ENCODE measurements around the gene RHPN2. TPM values are rescaled to one million over a fixed set of nuclear protein-coding genes. Genes with fewer than 3 reads are reported as not detected.

The RHPN2 gene
- total RNA-seq: 1 to 10 TPM; 1.1 to 1.6 (median 1.6) TPM

DNA sequence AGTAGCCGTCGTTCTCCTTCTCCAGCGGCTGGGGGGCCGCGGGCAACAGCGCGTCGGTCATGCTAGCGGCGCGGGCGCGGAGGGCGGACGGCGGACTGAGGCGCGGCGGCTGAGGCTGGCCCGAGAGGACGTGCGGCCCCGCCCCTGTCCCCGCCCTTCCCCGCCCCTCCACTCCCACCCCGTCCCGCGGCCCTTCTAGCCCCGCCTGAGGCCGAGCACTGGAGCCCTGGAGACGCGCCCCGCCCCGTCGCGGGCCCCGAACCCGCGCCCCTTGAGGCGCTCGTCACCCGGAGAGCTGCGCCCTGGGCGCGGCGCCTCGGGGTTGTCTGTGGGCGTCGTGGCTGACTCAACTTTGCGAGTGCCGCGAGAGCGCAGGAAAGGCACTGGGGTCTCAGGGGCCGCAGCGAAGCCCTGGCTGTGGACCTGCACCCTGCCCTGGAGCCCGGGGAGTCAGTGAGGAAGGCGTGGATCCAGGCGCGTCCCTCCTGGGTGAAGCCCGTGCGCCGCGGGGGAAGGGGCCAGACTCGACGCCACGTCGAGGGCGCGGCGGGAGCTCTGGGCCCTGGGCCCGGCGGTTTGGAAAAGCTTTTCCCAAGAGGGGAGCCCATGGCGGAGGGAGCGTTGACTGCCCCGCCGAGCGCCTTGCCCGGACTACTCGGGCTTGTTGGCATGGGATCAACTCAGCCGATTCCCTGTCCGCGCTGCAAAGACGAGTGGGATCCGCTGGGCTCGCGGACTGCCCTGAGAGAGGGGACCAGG is at the start of gene RHPN2:
Gene RHPN2 (minus strand): TSS at position 97 of the 759 bp plus-strand sequence. CDS start 36 bp downstream, at position 61.
- intact Hi-C loops (cut with DNase I): no loop called here
- TF ChIP-seq, protein P1, sequence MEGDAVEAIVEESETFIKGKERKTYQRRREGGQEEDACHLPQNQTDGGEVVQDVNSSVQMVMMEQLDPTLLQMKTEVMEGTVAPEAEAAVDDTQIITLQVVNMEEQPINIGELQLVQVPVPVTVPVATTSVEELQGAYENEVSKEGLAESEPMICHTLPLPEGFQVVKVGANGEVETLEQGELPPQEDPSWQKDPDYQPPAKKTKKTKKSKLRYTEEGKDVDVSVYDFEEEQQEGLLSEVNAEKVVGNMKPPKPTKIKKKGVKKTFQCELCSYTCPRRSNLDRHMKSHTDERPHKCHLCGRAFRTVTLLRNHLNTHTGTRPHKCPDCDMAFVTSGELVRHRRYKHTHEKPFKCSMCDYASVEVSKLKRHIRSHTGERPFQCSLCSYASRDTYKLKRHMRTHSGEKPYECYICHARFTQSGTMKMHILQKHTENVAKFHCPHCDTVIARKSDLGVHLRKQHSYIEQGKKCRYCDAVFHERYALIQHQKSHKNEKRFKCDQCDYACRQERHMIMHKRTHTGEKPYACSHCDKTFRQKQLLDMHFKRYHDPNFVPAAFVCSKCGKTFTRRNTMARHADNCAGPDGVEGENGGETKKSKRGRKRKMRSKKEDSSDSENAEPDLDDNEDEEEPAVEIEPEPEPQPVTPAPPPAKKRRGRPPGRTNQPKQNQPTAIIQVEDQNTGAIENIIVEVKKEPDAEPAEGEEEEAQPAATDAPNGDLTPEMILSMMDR (IDR thresholded peaks at IDR 0.05): no peak
- no peak for TF ChIP-seq POLR2A (IDR thresholded peaks at IDR 0.05)
- peaks cover 14 to 27% (median 17%) of the 10 kb centered on the region in 3 donors for H3K4me1 ChIP-seq
- peaks cover 0 to 48% (median 5%) of the 10 kb centered on the region in 4 donors for H3K27me3 ChIP-seq
- no peaks in the 10 kb centered on the region for H3K36me3 ChIP-seq
- peak within 1 kb of the TSS in 3 of 4 donors; percentile 29 to 58 (median 35) for H3K27ac ChIP-seq
- H3K9me3 ChIP-seq: no peaks in the 10 kb centered on the region
- DNase-seq: no peak
- WGBS, 2 donors: 7% methylated on average over 15 of the region's 86 CpGs; no CpG with 5 or more reads in 1 of the 2 donors
- H3K4me3 ChIP-seq: peak within 1 kb of the TSS; percentile 49 to 83 (median 68)

GRCh38 chr19:33114312-33114711 is 49.6 kb upstream of the RHPN2 start:
- Histone ChIP-seq H3K4me3 (no peak overlapping the region), H3K4me1 (no peaks in the 10 kb centered on the region), H3K36me3 (peaks cover 12 to 99% (median 42%) of the 10 kb centered on the region in 3 donors), H3K9me3 (no peaks in the 10 kb centered on the region), H3K27me3 (no peaks in the 10 kb centered on the region), H3K27ac (no peak overlapping the region)
- WGBS, 2 donors: 76 to 88% methylated on average over 4 of the region's 4 CpGs
- TF ChIP-seq, protein P1 (IDR thresholded peaks at IDR 0.05): no peak
- no peak for TF ChIP-seq POLR2A (IDR thresholded peaks at IDR 0.05)
- DNase-seq: no peak
- intact Hi-C loops (cut with DNase I): loop anchor here (10.0 kb wide), 1 partner anchor 140 kb away; the partner anchor contains the start of genes CEP89 and FAAP24

DNA sequence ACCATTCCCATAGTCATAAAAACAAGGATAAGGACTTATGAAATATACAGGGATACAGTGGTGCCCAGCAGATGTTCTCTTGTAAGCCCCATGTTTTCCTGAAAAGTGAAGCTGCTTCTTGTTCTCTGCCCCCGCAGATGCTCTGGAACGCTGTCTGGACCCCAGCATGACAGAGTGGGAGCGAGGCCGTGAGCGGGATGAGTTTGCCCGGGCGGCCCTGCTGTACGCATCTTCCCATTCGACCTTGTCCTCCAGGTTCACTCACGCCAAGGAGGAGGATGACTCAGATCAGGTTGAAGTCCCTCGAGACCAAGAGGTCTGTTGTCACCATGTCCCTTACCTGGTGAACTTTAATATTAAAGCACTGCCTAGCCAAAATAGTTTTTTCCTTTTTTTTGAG is 46.9 kb upstream of the RHPN2 start:
- intact Hi-C loops (cut with DNase I): loop anchor here (10.0 kb wide), 1 partner anchor 137 kb away; the partner anchor contains the start of genes CEP89 and FAAP24
- Histone ChIP-seq H3K27me3 (no peaks in the 10 kb centered on the region), H3K4me3 (no peak overlapping the region), H3K4me1 (no peaks in the 10 kb centered on the region), H3K27ac (no peak overlapping the region), H3K36me3 (peaks cover 20 to 99% (median 31%) of the 10 kb centered on the region in 3 donors), H3K9me3 (no peaks in the 10 kb centered on the region)
- 78 to 85% methylated on average over 3 of the region's 11 CpGs for WGBS, 2 donors
- DNase-seq: no peak
- TF ChIP-seq, protein P1 (IDR thresholded peaks at IDR 0.05): no peak

- WGBS, 2 donors: 78 to 85% methylated on average over 9 of the region's 9 CpGs
Measured at GRCh38 chr19:33110137-33110910, 45.6 kb upstream of the RHPN2 start.

DNA sequence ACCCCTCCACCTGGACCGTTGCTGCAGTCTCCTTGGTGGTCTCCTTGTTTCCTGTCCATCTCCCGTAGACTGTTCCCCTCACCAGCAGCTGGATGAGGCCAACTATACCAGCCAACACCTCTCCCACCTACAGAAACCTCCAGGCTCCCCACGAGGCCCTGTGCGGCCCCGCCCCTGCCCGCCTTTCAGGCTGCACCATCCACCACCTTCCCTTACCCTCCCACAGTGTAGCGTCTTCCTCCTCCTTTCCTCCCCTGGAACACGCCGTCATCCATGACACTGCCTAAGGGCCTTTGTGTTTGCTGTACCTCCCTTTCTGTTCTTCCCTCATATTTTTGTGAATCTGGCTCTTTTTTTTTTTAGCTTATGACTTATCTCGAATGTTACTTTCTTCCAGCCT is 43.5 kb upstream of the RHPN2 start:
- no peak for DNase-seq
- Histone ChIP-seq H3K27ac (no peak overlapping the region), H3K4me3 (no peak overlapping the region), H3K36me3 (peaks cover 17 to 100% (median 26%) of the 10 kb centered on the region in 3 donors), H3K27me3 (no peaks in the 10 kb centered on the region), H3K9me3 (no peaks in the 10 kb centered on the region), H3K4me1 (no peaks in the 10 kb centered on the region)
- 91 to 94% methylated on average over 10 of the region's 10 CpGs for WGBS, 2 donors
- intact Hi-C loops (cut with DNase I): no loop called here
- no peak for TF ChIP-seq POLR2A (IDR thresholded peaks at IDR 0.05)
- TF ChIP-seq, protein P1 (IDR thresholded peaks at IDR 0.05): no peak

More at GRCh38 chr19:33110137-33110910, 45.6 kb upstream of the RHPN2 start:
- no peak for TF ChIP-seq POLR2A (IDR thresholded peaks at IDR 0.05)
- intact Hi-C loops (cut with DNase I): loop anchor here (10.0 kb wide), 1 partner anchor 136 kb away; the partner anchor contains the start of genes CEP89 and FAAP24
- H3K27ac ChIP-seq: no peak overlapping the region
- H3K4me3 ChIP-seq: no peak overlapping the region
- no peaks in the 10 kb centered on the region for H3K4me1 ChIP-seq
- H3K27me3 ChIP-seq: no peaks in the 10 kb centered on the region
- H3K36me3 ChIP-seq: peaks cover 25 to 100% (median 31%) of the 10 kb centered on the region in 3 donors
- no peaks in the 10 kb centered on the region for H3K9me3 ChIP-seq
- DNase-seq: no peak

All from esophagus squamous epithelium (tissue), 5 donors.